Left lung (tissue), 10 donors: Measurements from ENCODE around the gene CBLN1. TPM values are rescaled to one million over a fixed set of nuclear protein-coding genes. Genes with fewer than 3 reads are reported as not detected.

Source experiments
- ATAC-seq: fragments of 200-7000 bp; cut with Tn5 transposase; one replicate; pipeline ENCODE4 v1.9.1; 2020; ENCODE audit warnings: moderate library complexity
- DNase-seq, 4 donors: peaks; one replicate each; pipeline ENCODE4 v3.0.0-alpha.2; 2013 to 2020
- H3K27ac ChIP-seq, 2 donors: fragments of 200-600 bp; sonication (generic) in 1 of 2; one replicate each; pipeline versions ENCODE4 v1.5.0 to v1.8.0; 2020 to 2021
- H3K27me3 ChIP-seq, 2 donors: fragments of 200-600 bp; sonication (generic) in 1 of 2; one replicate each; pipeline versions ENCODE4 v1.5.0 to v1.8.0; 2020 to 2021
- H3K36me3 ChIP-seq, 2 donors: fragments of 200-600 bp; sonication (generic) in 1 of 2; one replicate each; pipeline versions ENCODE4 v1.5.0 to v1.8.0; 2020 to 2021
- H3K4me1 ChIP-seq, 2 donors: fragments of 200-600 bp; one replicate each; pipeline ENCODE4 v1.8.0; 2021
- H3K4me3 ChIP-seq, 2 donors: fragments of 200-600 bp; sonication (generic) in 1 of 2; one replicate each; pipeline versions ENCODE4 v1.5.0 to v1.8.0; 2020 to 2021; ENCODE audit warnings: mild to moderate bottlenecking in 1 of 2
- H3K9me3 ChIP-seq, 2 donors: fragments of 200-600 bp; sonication (generic) in 1 of 2; one replicate each; pipeline versions ENCODE4 v1.5.0 to v1.8.0; 2020 to 2021
- intact Hi-C, 2 donors: fragments of 100-400 bp; cut with DNase I; formaldehyde crosslinking; loops; one replicate each; pipeline versions ENCODE4 v1.11.2 to v1.14.2; 2022
- polyA plus RNA-seq, 6 donors: library from polyadenylated mRNA; unstranded; fragments of 120-200 nt; gene quantifications; one replicate each; pipeline ENCODE4 v1.2.1, GENCODE V29; 2013; ENCODE audit not compliant: insufficient read length in 6 of 6
- total RNA-seq, 2 donors: library from RNA; stranded (reverse); fragmentation: NEBNext Ultra II Directional; extraction: Animal tissue kit (Norgen Biotek cat#: 25700); gene quantifications; one replicate each; pipeline ENCODE4 v1.2.1, GENCODE V29; 2021
- TF ChIP-seq, protein P1 (sequence below), 2 donors: fragments of 200-600 bp; sonication (generic) in 1 of 2; IDR thresholded peaks; one replicate each; pipeline versions ENCODE4 v1.5.0 to v1.8.0; 2021; ENCODE audit warnings: antibody characterized with exemption in 2 of 2
- donor health status: DM: no; HTN: yes; CAD: no.
- donor health status: DM: no; HTN: no; CAD: no.

CBLN1 gene
- total and polyA plus RNA-seq, 8 donors: 0.12 to 0.70 (median 0.19) TPM; not detected in 2

DNA sequence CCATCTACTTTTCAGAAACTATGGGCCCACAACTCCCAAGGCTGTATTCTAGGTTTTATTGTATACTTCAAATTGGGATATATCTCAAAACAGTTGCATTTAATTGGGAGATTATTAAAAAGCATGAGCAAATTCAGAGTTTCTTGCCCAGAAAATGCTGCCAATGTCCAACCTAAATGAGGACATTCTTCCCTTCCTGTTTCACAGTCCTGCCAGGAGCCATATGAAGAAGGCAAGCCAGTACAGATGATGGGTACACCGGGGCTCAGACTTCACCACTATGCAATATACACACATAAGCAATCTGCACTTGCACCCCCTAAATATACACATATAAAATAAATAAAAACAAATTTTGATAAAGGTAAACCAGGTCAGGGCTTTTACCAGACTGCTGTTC lies 34.0 kb upstream of the CBLN1 start:
- TF ChIP-seq, protein P1, sequence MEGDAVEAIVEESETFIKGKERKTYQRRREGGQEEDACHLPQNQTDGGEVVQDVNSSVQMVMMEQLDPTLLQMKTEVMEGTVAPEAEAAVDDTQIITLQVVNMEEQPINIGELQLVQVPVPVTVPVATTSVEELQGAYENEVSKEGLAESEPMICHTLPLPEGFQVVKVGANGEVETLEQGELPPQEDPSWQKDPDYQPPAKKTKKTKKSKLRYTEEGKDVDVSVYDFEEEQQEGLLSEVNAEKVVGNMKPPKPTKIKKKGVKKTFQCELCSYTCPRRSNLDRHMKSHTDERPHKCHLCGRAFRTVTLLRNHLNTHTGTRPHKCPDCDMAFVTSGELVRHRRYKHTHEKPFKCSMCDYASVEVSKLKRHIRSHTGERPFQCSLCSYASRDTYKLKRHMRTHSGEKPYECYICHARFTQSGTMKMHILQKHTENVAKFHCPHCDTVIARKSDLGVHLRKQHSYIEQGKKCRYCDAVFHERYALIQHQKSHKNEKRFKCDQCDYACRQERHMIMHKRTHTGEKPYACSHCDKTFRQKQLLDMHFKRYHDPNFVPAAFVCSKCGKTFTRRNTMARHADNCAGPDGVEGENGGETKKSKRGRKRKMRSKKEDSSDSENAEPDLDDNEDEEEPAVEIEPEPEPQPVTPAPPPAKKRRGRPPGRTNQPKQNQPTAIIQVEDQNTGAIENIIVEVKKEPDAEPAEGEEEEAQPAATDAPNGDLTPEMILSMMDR (IDR thresholded peaks at IDR 0.05): no peak

GRCh38 chr16:49312389-49312985 lies 30.8 kb upstream of the CBLN1 start:
- intact Hi-C loops: no loop called here
- Histone ChIP-seq H3K36me3 (no peaks in the 10 kb centered on the region), H3K4me1 (no peaks in the 10 kb centered on the region), H3K27me3 (peaks cover 0 to 28% of the 10 kb centered on the region in 2 donors), H3K9me3 (no peaks in the 10 kb centered on the region), H3K4me3 (no peak overlapping the region), H3K27ac (no peak overlapping the region)
- TF ChIP-seq, protein P1 (IDR thresholded peaks at IDR 0.05): no peak
- ATAC-seq: no peak
- no peak for DNase-seq

More for the DNA sequence above, 34.0 kb upstream of the CBLN1 start:
- Histone ChIP-seq H3K4me1 (no peaks in the 10 kb centered on the region), H3K4me3 (no peak overlapping the region), H3K27me3 (peaks cover 0 to 27% of the 10 kb centered on the region in 2 donors), H3K36me3 (no peaks in the 10 kb centered on the region), H3K9me3 (peaks cover 0 to 8% of the 10 kb centered on the region in 2 donors), H3K27ac (no peak overlapping the region)
- DNase-seq (no peak), ATAC-seq (no peak)
- intact Hi-C loops: no loop called here

GRCh38 chr16:49311823-49312222 lies 30.2 kb upstream of the CBLN1 start:
- Histone ChIP-seq H3K4me1 (no peaks in the 10 kb centered on the region), H3K27me3 (peaks cover 0 to 28% of the 10 kb centered on the region in 2 donors), H3K4me3 (no peak overlapping the region), H3K27ac (no peak overlapping the region), H3K36me3 (no peaks in the 10 kb centered on the region), H3K9me3 (no peaks in the 10 kb centered on the region)
- DNase-seq: no peak
- TF ChIP-seq, protein P1 (IDR thresholded peaks at IDR 0.05): no peak
- no peak for ATAC-seq
- intact Hi-C loops: no loop called here

DNA sequence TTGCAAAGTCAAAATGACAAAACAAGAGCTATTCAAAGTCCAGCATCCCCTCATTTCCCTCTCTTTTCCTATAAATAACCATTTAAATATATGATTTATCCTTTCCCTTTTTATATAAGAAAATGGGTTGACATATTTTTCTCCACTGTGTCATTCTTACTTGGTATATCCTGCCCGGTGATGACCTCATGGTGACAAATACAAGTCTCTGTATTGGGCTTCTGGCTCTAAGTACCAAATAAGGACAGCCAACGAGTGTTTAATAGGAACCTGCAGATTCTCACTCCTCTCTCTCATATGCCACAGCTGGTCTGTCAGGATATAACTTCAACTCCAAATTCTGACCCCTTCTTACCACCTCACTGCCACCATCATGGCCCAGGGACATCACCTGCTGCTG lies 25.5 kb upstream of the CBLN1 start:
- Histone ChIP-seq H3K27me3 (peaks cover 0 to 8% of the 10 kb centered on the region in 2 donors), H3K4me3 (no peak overlapping the region), H3K27ac (no peak overlapping the region), H3K4me1 (no peaks in the 10 kb centered on the region), H3K36me3 (no peaks in the 10 kb centered on the region), H3K9me3 (no peaks in the 10 kb centered on the region)
- TF ChIP-seq, protein P1 (IDR thresholded peaks at IDR 0.05): no peak
- DNase-seq: no peak
- intact Hi-C loops: no loop called here
- ATAC-seq: no peak

GRCh38 chr16:49305406-49305805 lies 23.8 kb upstream of the CBLN1 start:
- intact Hi-C loops: no loop called here
- Histone ChIP-seq H3K27me3 (peaks cover 0 to 3% of the 10 kb centered on the region in 2 donors), H3K9me3 (no peaks in the 10 kb centered on the region), H3K27ac (no peak overlapping the region), H3K4me1 (no peaks in the 10 kb centered on the region), H3K4me3 (no peak overlapping the region), H3K36me3 (no peaks in the 10 kb centered on the region)
- DNase-seq (no peak), ATAC-seq (no peak)
- TF ChIP-seq, protein P1 (IDR thresholded peaks at IDR 0.05): no peak
